ENCODE data around the gene DYRK2.

DYRK2 gene

GRCh38 chr12:67705394-67706370 lies 57.1 kb downstream of the DYRK2 start:
- no peak for DNase-seq (ENCODE audit: low read depth)

- DNase-seq (ENCODE audit: low read depth), result no peak
Measured at GRCh38 chr12:67709367-67709954, 60.9 kb downstream of the DYRK2 start.

- DNase-seq (ENCODE audit: low read depth), result no peak
Measured at GRCh38 chr12:67710582-67710981, 62.0 kb downstream of the DYRK2 start.

- DNase-seq (ENCODE audit: low read depth), result no peak
Measured at GRCh38 chr12:67712011-67712410, 63.5 kb downstream of the DYRK2 start.

- DNase-seq (ENCODE audit: low read depth), result no peak
Measured at GRCh38 chr12:67714648-67715047, 66.1 kb downstream of the DYRK2 start.
